HG03565 (cell line): ENCODE data around the gene CUX1.
"Not testable (repeated sequence)": the region's sequence is repeated elsewhere in the genome, so short reads cannot be mapped to it uniquely, and the experiment has no call there.

ENCODE experiments used
- ATAC-seq: cut with Tn5 transposase; IDR thresholded peaks from one replicate; pipeline ENCODE4 v1.9.1; 2021; ENCODE audit warnings: mild to moderate bottlenecking, moderate library complexity; ENCODE audit not compliant: unreplicated experiment

Gene CUX1

GRCh38 chr7:101913247-101913721 lies 95.9 kb downstream of the CUX1 start:
- no peak for ATAC-seq

- ATAC-seq, result no peak
These were observed 96.4 kb downstream of the CUX1 start for GRCh38 chr7:101913851-101914250.

GRCh38 chr7:101915000-101915399 lies 97.6 kb downstream of the CUX1 start:
- ATAC-seq, result no peak

DNA sequence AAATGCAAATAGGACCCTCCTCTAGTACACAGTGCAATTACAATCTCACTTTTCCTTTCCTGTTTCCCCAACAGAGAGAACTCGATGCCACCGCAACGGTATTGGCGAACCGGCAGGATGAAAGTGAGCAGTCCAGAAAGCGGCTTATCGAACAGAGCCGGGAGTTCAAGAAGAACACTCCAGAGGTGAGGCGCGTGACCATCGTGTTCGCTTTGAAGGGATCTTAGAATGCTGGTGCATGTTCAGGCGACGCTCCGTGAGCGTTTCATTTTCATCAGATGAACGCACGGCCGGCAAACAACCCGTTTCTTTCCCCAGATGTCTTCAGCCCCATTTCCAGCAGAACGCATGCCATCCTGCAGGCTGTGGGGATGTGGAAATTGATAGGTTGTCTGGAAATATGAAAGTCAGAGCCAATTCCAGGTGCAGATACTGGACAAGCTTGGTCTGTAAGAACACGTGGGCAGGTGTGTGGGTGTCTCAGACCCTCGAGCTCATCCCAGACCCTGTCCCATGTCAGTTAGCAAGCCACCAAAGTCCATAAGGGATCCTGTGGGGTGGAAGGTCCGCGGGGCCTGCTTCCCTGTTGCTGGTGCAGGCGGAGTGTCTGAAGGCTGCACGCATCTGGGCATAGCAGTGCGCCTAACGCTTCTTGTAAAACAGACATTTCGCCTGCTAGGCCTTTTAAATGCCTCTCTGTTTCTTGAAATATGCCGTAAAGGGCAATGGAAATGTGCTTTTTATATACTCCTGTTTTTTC lies 98.8 kb downstream of the CUX1 start:
- no peak for ATAC-seq

GRCh38 chr7:101916876-101917275 lies 99.5 kb downstream of the CUX1 start:
- ATAC-seq, result no peak

GRCh38 chr7:101917566-101917965 lies 100.1 kb downstream of the CUX1 start:
- no peak for ATAC-seq

DNA sequence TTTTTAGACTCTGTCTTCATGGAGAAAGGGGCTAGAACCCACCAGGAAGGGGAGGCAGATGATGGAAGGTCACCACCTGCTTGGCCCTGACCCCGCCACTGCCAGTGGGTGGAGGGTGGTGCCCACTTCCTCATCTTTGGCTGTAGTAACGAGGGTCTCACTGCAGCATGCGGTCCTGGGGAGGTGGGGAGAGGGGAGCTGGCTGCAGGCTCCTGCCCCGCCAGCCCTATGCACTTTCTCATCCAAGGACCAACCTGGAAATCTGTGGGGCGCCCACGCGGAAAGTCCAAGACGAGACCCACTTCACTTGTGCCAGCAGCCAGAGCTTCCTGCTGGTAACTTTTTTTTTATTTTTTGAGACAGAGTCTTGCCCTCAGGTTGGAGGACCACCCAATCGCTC lies 101.0 kb downstream of the CUX1 start:
- no peak for ATAC-seq

DNA sequence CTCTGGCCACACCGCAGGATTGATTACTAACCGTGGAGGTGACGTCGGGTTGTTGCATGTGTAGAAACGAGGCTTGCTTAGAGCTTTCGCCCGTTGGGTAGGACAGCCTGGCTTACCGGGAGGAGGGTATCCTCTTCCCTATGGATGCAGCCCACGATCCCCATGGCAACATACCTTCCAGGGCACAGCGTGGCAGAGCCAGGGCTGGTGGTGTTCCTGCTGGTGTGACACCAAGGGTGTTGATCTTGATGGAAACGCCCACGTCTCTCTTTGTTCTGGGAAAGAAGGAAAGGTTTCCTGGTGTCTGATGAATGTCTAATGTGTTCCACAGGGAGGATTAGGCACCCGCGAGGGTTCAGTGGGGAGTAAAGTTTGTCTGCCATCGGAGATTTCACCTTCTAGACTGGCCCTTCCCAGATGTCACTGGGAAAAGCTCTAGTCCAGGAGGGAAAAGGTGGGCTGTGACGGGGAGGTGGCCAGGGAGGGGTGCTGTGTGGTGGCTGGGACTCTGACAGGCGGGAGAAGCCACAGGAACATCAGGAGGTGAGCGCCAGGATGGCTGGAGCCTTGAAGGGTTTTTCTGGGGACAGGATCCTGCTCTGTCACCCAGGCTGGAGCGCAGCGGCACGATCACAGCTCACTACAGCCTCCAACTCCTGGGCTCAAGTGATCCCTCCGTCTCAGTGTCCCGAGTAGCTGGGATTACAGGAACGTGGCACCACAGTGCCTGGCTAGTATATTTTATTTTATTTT lies 102.1 kb downstream of the CUX1 start:
- no peak for ATAC-seq

DNA sequence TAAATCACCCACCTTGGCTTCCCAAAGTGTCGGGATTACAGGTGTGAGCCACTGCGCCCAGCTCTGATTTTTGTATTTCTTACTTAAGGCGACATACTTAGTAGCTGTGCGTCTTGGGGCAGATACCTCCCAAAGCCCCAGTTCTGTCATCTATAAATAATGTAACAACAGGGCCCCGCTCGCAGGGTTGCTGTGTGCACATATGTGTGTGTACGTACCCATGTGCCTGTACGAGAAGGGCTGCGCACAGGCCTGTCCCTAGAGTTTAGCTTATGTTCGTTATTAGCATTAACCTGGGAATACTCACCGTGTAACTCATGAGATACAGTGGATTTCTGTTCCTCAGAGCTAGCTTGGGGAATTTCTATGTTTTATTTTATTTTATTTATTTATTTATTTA lies 103.6 kb downstream of the CUX1 start:
- no peak for ATAC-seq

- not testable (repeated sequence) for ATAC-seq
These were observed 104.4 kb downstream of the CUX1 start for GRCh38 chr7:101921546-101922489.

DNA sequence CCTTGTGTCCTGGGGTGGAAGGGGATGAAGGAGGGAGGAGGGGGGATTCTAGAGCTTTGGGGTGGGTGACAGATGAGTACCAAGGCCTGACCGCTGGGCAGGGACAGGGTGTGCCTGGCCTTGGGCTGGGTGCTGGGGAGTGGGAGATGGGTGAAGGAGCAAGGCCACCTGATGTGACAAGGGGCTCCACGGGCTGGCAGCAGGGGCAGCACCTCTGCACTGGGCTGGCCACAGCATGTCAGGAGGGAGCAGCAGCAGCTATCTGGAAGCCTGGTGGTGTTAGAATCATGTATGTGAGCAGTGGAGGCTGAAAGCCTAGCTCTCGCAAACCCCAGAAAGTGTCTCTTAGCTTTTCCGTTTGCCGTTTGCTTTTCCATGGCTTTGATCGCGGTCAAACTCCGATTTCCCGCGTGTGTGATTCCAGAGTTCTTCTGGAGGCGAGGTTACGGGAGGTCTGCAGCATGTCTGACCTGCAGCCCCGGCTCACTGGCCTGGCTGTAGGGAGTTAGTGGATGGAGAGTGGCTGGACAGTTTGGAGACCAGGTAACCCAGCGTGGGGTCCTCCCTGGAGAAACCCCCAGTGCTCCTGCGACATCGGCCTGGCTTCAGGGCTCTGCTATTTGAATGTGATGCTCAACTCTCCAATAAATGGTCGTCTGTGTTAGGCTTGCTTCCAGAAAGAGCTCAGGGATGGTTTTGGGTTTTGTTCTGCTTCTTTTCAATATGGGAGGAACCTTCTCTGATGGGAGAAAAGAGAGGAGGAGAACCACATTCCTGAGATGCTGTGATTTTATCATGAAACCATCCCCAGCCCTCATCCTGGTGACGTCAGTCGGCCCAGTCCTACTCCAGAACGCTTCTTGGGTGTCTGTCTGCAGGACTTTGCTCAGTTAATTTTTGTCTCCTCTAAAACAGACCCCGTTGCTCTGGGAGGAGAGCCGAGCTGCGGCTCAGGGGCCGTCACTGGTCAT lies 105.5 kb downstream of the CUX1 start:
- ATAC-seq, result no peak

GRCh38 chr7:101923602-101923985 lies 106.2 kb downstream of the CUX1 start:
- no peak for ATAC-seq

DNA sequence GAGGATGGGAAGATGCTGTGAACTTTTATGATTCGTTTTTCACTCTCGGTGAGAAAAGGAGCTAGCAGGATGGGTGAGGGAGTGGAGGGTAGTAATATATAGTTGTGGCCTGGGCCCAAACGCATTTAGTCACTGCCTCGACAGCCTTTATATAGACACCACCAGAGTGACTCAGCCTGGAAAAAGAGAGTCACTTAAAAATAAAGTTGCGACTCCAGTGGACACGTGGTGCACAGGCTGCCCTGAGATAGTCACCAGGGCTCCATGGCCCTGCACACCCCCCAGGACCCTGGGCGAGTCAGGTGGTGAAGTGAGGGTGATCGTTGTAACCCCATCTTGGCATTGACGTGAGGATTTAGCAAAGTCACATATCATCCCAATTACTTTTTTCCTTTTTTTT lies 106.7 kb downstream of the CUX1 start:
- ATAC-seq, result no peak

DNA sequence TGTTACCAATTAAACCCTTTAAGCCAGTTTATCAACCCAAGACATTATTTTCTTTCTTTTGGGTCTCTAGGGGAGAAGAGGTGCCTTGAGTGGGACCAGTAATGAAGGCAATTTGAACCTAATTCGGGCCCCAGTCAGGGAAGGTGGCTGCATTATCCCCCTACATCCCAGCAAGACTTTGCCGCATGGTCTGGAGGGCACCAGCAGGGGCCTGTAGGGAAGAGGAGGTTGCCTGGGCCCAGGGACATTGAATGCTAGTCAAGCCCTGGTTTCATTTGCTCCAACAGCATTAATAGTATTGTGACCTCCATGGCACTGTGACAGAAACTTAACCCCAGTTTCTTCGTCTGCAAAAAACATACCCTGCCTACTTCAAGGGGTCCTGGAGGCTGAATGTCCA lies 108.8 kb downstream of the CUX1 start:
- ATAC-seq, result no peak

- ATAC-seq, result no peak
These were observed 110.0 kb downstream of the CUX1 start for GRCh38 chr7:101927389-101927788.

DNA sequence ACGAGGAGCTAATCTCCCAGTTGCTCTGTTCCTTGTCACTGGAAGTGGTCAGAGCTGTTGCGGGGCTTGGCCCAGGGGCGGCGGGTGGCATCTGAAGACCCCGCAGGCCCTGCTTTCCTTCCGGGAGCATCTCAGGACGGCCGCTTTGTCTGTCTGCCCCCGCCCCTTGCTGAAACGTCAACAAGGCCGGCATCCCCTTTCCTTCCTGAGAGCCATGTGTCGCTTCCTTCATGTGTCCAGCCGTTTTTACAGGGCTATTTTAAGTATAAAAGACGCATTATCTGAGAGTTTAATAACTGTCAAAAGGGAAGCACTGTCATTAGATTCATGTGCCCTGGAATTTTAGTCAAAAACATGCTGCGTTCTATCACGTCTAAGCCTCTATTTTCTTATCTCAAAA lies 110.4 kb downstream of the CUX1 start:
- ATAC-seq, result no peak

- no peak for ATAC-seq
These were observed 111.8 kb downstream of the CUX1 start for GRCh38 chr7:101929256-101929655.

DNA sequence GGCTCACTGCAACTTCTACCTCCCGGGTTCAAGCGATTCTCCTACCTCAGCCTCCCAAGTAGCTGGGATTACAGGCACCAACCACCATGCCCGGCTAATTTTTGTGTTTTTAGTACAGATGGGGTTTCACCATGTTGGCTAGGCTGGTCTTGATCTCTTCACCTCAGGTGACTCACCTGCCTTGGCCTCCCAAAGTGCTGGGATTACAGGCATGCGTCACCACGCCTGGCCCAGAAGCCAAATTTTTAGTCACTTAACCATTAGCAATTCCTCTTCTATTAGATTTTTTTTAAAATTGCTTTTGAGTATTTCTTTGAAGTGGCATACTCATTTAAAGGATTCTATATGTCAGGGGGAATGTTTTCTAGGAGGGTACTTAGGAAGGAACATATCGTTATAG lies 112.5 kb downstream of the CUX1 start:
- not testable (repeated sequence) for ATAC-seq

DNA sequence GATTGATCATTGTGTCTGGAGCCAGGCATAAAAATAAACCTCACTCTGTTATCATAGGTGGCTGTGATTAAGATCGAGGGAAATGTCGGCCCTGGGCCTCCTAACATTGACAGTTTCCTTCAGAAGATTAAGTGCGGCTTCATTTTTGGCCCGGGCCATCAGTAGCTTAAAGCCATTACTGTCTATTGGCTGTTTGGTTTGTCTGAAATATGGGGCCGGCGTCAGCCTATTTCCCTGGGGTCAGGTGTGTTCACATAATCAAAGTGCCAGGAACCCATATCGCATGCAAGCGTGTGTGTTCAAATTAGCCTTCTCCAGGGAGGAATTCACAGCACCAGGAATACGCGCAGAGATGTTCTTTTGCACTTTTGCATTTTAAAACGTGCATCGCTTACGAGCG lies 114.7 kb downstream of the CUX1 start:
- ATAC-seq, result no peak

- ATAC-seq, result no peak
These were observed 115.6 kb downstream of the CUX1 start for GRCh38 chr7:101933028-101933427.
